ENCODE measurements around the gene IMMP1L.

Gene IMMP1L

GRCh38 chr11:31474083-31474482, 35.3 kb downstream of the IMMP1L start:
- DNase-seq (ENCODE audit: low read depth in 2 of 2), result no peak

DNA sequence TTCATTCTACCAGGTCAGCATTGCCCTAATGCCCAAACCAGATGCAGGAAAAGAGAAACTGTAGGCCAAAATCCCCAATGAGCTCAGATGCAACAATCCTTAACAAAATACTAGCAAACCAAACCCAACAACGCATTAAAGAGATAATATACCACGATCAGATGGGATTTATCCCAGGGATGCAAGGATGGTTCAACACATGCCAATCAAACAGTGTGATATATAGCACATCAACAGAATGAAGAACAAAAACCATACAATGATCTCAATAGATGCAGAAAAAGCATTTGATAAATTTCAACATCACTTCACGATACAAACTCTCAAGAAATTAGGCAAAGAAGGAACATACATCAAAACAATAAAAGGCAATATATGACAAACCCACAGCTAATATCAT, 45.0 kb downstream of the IMMP1L start:
- no peak for DNase-seq (ENCODE audit: low read depth in 2 of 2)

DNA sequence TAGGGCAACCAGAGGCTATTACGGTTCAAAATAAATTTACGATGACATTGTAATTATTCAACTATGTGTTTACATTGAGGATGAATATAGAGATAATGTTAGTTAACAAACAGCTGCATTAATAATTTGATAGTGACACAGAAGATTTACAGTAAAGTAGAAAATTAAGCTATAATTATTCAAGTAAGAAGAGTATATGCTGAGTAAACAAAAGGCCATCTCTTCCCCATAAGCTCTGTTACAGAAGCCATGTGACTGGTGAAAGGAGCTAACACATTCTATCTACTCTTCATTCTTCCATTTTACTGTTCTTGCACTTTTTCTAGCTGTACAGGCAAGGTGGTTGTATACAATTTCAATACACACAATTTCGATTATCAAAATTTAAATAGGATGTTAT, 54.2 kb downstream of the IMMP1L start:
- DNase-seq (ENCODE audit: low read depth in 2 of 2), result no peak

- DNase-seq (ENCODE audit: low read depth in 2 of 2), result no peak
Measured at GRCh38 chr11:31450841-31451240, 58.6 kb downstream of the IMMP1L start.

GRCh38 chr11:31449040-31449439, 60.4 kb downstream of the IMMP1L start:
- DNase-seq (ENCODE audit: low read depth in 2 of 2), result no peak

- DNase-seq (ENCODE audit: low read depth in 2 of 2), result no peak
Measured at GRCh38 chr11:31445621-31446020, 63.8 kb downstream of the IMMP1L start.

DNA sequence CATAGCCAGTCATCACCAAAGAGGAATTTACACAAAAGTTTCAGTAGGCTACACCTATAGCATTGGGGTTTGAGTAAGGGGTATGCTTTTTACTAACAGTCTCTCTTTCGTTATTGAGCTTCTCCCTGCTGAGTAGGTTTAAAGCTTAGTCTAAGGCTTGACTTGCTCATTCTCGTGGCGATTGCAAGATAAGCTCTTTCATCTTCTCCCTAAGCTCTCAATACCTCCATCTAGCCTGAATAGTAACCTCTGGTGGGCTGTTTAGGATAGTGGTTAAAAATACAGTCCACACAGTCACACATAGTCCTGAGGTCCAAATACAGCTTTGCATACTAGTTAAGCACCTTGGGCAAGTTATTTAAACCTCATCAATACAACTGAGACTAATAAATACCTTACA, 65.6 kb downstream of the IMMP1L start:
- no peak for DNase-seq (ENCODE audit: low read depth in 2 of 2)

- no peak for DNase-seq (ENCODE audit: low read depth in 2 of 2)
Measured at GRCh38 chr11:31442086-31442485, 67.3 kb downstream of the IMMP1L start.

DNA sequence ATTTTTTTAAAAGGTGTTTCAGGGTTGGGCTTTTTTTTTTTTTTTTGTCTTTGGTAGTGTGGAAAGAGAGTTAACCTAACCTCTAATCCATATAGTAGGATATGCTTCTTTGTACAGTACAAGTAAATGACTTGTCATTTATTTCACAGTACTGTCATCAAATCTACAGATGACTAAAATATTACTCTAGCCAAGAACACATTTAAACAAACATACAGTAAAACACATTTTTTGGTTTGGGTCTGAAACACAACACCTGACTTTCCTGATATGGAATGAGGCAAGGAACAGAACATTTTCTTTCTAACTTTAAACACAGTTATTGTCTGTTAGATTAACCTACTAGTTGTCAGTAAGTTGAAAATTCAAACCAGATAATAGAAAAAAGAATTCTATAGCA, 68.1 kb downstream of the IMMP1L start:
- no peak for DNase-seq (ENCODE audit: low read depth in 2 of 2)

GRCh38 chr11:31437742-31438435, 71.5 kb downstream of the IMMP1L start:
- DNase-seq (ENCODE audit: low read depth in 2 of 2), result no peak

DNA sequence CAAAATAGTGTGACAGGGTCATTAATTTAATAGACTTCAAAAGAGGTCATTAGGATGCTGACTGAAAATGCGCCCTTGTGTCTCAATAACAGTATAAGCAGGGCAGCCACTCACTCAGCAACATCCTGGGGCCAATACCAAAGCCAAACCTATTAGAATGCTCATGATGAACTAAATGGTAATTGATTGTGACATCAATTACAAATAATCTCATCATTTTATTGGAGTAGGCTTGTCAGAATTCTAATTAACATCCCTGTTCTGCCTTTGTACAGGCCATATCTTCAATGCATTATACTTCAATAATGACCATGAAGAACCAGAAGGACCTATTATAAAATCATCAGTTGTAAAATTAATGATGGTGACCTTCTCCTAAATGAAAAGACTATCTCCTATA, 75.6 kb downstream of the IMMP1L start:
- no peak for DNase-seq (ENCODE audit: low read depth in 2 of 2)

- no peak for DNase-seq (ENCODE audit: low read depth in 2 of 2)
Measured at GRCh38 chr11:31424652-31425051, 84.8 kb downstream of the IMMP1L start.

- no peak for DNase-seq (ENCODE audit: low read depth in 2 of 2)
Measured at GRCh38 chr11:31422703-31423102, 86.7 kb downstream of the IMMP1L start.

- DNase-seq (ENCODE audit: low read depth in 2 of 2), result no peak
Measured at GRCh38 chr11:31421820-31422219, 87.6 kb downstream of the IMMP1L start.

DNA sequence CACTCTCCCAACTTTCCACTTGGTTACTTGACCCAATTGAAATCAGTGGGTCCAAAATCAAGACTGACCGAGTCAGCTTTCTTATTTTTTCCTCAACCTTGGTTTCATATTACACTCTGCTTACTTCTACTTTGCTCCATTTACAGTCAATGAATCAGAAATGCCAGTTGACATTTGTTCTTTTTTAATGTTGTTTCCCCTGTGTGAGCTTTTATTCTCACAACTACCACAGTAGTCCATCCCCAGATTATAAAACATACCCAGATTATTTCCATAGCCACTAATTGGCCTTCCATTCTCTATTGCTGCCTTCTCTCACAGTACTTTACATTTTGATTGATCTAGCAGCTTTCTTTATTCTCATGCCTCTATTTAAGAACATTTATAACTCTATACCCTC, 89.8 kb downstream of the IMMP1L start:
- no peak for DNase-seq (ENCODE audit: low read depth in 2 of 2)

DNA sequence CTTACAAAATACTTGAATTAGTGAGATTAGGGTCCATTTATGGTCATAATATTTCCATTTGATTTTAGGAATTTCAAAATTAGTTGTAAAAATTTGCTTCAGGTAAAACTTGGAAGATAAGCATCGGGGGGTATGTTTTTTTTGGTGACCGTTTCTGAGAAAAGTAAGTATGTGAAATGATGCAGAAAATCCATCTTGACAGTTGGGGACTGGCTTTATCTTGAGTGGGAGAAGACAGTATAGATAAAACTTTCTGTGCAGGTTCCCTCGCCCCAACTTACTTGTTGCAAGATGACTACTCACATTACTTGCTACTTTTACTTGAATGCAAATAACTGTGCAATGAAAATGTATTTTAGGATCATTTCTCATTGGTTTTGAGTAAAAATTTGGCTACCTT, 90.3 kb downstream of the IMMP1L start:
- DNase-seq (ENCODE audit: low read depth in 2 of 2), result no peak

DNA sequence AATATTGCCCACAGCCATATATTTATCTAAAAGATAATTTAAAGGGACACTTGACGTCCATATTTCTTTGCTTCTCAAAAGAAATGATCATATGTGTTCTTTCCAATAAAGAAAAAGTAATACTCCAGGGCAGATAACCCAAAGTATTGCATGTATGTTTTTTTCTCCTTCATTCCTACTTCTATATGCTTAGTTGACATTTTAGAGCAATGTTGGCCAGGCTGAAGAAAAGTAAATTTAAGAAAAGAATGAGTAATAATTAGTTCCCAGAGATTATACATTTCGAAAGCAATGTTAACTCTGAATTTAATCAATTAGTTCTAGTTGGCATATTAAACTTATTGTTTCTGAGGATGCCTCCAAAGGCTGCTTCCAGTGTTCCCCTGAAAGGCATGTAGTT, 91.6 kb downstream of the IMMP1L start:
- DNase-seq (ENCODE audit: low read depth in 2 of 2), result no peak

DNA sequence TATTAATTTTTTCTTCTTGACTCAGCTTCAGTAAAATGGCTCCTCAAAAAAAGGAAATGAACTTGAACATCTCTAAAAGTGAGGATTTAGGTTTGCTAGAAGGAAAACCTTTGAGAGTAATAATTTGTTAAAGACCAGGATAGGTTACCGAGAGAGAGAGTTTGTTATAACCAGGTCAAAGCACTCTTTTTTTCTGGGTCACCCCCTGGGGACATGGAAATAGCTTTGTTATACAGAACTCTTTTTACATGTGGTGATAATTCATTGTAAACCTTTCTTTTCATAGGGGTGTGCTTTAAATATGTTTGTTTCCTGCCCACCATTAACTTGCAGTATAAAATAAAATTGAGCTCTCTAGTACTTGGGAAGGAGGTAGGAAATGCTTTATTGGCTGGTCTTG, 92.1 kb downstream of the IMMP1L start:
- no peak for DNase-seq (ENCODE audit: low read depth in 2 of 2)

DNA sequence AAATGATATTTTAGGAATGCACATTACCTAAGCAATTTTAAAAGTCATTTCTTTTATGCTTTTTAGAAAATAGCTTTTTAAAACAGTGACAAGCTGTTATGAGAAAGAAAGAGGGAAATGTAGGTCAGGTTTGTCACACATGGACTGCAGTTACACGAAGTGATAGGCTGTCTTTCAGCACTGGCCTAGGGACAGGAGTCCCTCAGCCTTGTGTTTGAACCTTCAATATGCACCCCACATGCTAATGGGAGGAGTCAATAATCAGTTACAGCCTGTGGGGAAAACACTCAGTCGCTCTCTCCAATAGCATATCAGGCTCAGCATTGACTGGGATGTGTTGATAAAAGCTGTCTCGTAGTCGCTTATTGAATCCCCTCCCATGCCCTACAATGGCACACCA, 94.0 kb downstream of the IMMP1L start:
- DNase-seq (ENCODE audit: low read depth in 2 of 2), result no peak

- DNase-seq (ENCODE audit: low read depth in 2 of 2), result no peak
Measured at GRCh38 chr11:31414338-31414737, 95.1 kb downstream of the IMMP1L start.

DNA sequence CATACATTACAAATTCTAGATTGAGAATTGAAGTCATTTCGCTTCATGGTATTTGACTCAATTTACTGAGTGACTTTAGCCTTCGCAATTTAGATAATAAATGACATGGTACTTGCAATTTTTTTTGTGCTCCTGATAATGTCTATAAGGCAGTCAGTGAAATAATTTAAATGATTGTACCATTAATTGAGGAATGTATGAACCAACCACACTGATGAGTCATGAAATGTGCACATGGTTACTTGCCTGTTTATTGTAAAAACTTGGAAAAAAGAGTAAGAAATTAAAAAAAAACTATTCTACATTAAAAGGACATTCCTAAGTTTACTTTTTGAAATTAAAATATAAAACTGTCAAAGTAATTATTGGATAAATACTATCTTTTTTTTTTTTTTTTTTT, 96.5 kb downstream of the IMMP1L start:
- no peak for DNase-seq (ENCODE audit: low read depth in 2 of 2)

DNA sequence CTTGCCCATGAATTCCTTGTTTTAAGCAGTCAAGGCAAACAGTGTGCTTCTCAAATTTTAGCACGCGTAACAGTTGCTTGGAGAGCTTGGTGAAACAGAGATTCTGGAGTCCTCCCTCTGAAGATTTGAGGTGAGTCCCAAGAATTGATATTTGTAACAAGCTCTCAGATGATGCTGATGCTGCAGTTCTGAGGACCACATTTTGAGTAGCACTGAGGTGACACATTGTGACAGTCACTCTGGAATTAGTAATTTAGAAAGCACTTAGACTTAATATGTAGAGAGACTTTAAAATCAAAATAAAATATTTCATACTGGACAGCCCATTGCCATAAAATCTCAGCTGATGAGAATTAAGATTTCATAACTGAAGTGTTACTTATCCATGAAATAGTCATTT, 101.2 kb downstream of the IMMP1L start:
- no peak for DNase-seq (ENCODE audit: low read depth in 2 of 2)

- DNase-seq (ENCODE audit: low read depth in 2 of 2), result no peak
Measured at GRCh38 chr11:31404614-31405013, 104.8 kb downstream of the IMMP1L start.

- DNase-seq (ENCODE audit: low read depth in 2 of 2), result no peak
Measured at GRCh38 chr11:31397239-31397834, 112.1 kb downstream of the IMMP1L start.
